ENCODE measurements around the gene CSNK2A2. TPM values are rescaled to one million over a fixed set of nuclear protein-coding genes. Genes with fewer than 3 reads are reported as not detected.

Gene CSNK2A2
- total RNA-seq, 1 donor from 2014 or later: 44.9 TPM

DNA sequence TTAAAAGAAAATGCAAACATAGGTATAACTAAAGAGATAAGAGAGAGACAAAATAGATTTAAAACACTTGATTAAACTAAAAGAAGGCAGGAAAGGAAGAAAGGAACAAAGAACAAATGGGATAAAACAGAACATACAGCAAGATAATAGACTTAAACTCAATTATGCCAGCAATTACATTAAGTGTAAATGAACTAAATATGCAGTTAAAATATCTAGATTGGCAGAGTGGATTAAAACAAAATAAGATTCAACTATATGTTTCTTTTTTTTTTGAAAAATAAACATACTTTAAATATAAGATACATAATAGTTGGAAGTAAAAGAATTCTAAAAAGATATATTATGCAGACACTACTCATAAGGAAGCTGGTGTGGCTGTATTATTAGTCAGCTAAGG is 59.1 kb downstream of the CSNK2A2 start:
- DNase-seq: no peak

DNA sequence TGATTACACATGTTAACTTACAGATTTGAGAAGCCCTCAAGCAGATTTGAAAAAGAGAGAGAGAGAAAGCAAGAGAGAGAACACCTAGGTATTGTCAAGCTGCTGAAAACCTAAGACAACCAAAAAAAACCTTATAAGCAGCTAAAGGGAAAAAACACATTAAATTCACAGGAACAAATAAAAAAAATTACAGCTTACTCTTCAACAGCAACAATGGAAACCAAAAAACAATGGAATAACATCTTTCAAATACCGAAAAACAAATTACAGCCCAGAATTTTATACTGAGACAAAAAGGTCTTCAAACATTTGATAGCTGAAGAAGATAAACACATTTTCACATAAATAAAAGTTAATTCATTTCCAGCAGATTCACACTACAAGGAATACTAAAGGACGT is 60.3 kb downstream of the CSNK2A2 start:
- DNase-seq: no peak

DNA sequence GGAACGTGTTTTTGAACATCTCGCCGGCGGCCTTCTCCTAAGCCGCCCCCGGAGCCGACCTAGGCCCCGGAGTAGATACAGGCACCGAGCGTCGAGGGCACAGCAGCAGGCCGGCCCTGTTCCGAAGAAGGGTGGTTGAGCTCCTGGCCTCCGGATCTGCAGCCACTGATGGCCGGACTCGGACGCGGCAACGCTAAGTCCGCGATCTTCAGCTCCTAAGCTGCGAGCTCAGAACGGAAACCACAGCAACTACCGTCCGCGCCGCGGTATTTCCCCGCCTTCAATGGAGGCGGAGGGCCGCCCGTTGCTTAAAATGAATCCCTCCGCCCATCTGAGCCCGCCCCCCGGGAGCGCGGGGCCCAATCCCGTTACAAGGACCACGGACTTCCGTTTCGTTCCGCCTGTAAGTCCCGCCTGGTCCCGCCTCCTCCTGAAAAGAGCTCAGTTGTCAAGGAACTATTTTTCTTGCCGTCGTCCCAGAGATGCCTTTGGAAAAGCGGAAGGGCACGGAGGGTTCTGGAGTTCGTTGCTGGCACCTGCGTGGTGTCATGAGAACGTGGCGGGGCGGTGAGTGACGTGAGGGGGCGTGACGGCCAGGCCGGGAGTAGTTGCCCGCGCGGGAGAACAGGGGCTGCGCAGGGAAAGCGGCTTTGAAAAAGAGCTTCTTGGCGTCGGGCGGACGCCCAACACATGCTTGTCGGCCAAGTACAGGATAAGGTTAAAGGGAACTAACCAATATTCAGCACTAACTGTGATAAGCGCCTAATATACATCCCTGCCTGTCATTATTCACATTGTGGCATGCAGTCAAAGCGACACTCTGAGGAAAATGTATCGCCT is 68.6 kb downstream of the CSNK2A2 start, which contains the start of gene CFAP20:
CFAP20 (minus strand) TSS at position 285 of the 840 bp plus-strand sequence; CDS start at position 19, 266 bp downstream.
- peak; percentile 99 for DNase-seq

DNA sequence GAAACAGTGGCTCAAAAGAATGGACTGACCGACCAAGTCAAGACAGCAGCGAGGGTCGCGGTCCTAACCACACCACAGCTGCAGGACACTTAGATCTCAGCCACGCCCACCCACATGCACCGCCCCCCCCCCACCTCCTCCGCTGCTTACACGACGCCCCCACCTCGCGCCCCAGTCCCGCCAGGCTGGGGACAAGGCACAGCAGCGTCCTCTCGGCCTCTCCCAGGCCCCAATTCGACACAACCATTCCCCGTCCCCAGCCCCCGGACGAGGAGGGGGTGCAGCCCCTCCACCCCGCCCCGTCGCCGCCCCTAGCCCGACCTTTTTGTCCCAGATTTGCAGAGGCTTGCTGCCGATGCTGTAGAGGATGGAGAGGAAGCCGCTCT is 69.2 kb downstream of the CSNK2A2 start:
- DNase-seq: peak; percentile 59

DNA sequence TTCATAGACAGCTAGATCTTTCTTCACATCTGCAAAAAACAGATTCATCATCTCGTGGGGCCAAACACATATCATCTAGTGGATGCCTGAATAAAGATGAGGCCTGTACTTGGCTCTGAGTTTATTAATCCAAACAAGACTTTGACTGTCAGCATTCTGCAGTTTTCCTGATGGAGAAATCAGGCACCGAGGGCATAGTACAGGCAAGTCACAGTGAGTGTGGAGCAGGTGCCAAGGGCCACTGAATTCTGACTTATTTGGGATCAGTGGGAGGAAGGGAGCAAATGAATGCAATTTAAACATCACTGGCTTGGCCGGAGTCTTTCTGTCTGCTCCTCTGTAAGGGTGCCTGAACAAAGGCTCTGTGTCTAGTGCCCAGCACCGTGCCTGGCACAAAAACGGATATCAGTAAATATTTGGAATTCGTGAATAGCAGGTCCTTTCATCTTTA is 69.7 kb downstream of the CSNK2A2 start:
- peak; percentile 26 for DNase-seq

DNA sequence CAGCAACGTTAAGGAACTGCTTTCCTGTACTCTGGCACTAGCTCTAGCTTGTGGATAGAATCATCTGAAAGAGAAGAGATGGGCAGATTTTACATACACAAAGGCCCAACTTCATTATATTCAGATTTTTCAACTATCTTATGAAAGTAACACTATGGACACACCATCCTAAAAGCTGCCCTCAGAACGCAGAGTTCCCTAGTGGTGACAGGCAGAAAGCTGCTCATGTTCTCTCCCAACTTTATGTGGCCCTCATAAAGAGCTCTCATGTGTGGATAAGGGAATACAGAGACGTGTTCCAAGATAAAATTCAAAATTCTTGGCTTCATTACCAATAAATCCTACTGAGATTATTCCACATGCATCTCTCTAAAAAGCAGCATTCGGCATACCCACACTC is 70.3 kb downstream of the CSNK2A2 start:
- DNase-seq: no peak

DNA sequence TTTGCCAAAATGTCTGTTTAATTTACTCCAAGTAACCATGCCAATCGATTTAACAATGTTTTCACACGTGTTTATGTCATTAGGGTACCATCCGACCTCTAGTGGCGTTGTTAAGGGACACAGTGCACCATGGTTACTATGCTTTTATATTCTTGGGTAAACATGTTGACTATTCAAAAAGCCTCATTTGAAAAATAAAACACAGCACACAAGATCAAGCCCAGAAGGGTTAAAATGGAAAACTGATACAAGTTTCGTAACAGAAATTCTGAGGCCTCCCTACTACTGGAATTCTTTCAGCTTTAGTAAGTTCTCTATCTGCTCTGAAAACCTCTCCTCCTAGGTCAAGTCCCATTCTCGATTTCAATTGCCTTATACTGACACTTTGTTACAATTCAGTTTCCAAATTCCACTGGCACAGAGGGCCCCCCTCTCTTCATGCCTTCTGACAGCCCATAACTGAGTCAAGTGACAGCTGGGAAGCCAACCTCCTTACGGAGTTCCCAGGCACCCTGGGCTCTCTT is 70.8 kb downstream of the CSNK2A2 start:
- peak; percentile 76 for DNase-seq

DNA sequence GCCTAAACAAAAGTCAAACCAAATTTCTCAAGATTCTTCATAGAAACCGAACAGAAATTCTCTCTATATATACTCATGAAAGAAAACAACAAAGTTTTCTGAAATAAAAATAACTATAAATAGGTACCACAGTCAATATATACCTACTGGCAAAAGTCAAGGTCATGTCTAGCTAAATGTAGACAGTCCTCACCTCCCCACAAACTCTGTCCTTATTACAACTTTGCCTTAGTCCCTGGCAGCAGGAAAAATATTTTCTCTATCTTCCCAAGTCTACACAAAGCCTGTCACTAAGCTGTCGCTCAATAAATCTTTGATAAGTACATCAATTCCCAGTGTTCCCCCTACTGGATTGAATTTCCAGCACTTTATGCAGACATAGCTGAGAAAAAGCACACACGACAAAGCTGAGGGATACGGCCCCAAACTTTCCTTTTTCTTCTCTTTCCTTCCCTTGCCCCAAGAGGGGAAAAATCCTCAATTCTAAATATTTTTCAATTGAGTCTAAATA is 71.4 kb downstream of the CSNK2A2 start:
- no peak for DNase-seq

DNA sequence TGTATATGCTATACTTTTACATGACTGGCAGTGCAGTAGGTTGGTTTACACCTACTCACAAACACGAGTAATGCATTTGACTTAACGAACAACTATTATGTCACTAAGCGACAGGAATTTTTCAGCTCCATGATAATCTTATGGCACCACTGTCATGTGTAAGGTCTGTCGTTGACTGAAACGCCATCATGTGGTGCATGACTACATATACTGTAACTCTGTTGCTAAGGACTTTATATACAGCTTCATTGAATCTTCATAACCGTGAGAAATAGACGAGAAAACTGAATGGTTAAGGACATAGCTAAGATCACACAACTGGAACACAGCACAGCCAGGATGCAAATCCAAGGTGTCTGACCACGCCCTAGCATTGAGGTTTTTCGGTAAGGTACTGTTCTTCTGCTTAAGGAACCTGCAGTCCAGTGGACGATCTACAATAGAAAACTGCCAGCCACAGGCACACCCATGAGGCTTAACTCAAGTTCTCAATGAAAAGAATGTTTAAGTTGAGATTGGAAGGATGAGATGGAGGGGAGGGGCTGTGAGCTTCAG is 72.0 kb downstream of the CSNK2A2 start:
- DNase-seq: no peak

DNA sequence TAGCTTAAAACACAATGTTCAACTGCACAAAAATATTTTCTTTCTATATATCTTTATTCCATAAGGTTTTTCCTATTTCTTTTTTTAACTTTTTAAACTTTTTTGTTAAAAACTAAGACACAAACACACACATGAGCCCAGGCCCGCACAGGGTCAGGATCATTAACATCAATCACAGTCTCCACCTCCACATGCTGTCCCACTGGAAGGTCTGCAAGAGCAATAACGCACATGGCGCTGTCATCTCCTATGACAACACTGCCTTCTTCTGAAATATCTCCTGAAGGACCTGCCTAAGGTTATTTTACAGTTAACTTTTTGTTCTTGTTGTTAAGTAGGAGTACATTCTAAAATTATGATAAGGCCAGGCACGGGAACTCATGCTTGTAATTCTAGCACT is 72.9 kb downstream of the CSNK2A2 start:
- DNase-seq: no peak

DNA sequence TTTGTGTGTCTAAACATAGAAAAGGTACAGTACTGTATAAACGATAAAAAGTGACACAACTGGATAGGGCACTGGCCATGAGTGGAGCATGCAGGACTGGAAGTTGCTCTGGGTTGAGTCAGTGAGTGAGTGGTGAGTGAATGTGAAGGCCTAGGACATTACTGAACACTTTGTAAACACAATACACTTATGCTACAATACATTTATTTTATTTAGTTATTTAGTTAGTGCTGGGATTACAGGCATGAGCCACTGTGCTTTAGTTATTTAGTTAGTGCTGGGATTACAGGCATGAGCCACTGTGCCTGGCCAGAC is 73.3 kb downstream of the CSNK2A2 start:
- DNase-seq: no peak

DNA sequence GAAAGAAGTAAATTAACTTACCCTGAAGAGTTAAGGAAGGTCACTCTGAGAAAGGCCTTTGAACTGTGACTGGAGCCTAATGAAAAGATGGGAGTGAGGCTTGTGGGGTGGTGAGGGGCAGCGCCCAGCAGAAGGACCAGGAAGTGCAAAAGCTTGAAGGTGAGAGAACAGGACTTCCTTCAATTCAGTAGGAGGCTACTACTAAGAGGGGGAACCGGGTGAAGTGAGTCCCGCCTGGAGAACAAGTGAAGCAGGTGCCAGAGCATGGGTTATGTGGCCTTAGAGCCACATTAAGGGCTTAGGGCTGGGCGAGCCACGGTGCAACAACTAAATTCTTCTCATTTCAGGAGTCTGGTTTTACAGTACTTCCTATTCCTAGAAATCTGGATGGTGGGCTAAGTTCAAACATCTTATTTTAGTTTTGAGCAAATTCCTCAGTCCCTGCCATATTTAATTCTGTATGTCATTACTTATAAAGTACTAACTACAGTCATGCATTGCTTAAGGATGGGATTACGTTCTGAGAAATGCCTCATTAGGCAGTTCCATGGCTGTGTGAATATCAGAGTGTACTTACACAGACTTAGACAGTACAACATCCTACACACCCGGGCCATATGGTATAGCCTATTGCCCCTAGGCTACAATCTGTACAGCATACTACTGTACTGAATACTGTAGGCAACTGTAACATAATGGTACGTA is 73.9 kb downstream of the CSNK2A2 start:
- DNase-seq: no peak

DNA sequence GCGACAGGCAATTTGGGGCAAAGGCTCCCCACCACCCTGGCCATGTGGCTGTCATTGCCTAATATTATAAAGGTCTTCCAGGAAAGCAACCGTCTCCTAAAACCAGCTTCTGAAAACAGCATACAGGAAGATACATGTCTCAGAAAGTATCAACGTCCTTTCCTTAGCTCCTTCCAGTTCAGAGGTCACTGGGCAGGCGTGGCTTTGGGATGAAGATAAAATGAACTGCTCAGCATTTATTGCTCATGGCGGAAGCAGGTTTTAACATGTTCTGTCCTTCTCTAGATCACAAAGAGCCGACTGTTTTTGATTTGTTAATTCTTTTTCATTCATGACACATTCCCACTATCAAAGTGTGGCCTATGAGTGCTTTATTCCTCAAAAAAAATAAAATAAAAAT is 76.8 kb downstream of the CSNK2A2 start:
- no peak for DNase-seq

DNA sequence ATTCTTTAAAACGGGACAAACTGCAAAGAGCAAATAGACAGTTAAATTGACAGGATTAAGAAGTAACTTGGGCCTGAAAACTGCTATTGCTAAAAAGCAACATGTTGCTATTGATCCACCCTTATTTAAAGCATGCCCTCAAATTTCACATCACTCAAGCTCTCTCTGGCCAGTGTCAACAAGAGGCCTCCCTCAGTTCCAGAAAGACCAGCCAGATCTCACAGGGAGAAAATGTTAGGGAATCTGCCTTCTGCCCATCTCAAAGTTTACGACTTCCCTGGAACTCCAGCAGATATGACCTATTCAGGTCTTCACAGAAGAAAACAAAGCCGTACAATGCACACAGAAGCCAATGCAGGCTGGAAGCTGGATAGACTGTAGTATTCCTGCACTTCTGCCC is 77.7 kb downstream of the CSNK2A2 start:
- DNase-seq: no peak

DNA sequence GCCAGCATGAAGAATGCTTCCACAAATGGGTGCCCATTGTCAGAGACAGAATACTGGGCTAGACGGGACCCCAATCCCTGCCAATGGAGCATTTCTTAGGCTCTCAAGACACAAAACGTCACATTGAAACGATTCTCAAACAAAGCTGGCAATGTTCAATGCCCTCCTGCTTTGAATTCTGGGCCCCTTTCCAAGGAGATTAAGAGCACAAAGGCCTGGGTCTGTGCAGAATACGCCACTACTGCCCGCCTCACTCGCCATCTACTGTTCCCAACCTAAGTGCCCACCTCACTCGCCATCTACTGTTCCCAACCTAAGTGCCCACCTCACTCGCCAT is 78.4 kb downstream of the CSNK2A2 start:
- DNase-seq: peak; percentile 89

DNA sequence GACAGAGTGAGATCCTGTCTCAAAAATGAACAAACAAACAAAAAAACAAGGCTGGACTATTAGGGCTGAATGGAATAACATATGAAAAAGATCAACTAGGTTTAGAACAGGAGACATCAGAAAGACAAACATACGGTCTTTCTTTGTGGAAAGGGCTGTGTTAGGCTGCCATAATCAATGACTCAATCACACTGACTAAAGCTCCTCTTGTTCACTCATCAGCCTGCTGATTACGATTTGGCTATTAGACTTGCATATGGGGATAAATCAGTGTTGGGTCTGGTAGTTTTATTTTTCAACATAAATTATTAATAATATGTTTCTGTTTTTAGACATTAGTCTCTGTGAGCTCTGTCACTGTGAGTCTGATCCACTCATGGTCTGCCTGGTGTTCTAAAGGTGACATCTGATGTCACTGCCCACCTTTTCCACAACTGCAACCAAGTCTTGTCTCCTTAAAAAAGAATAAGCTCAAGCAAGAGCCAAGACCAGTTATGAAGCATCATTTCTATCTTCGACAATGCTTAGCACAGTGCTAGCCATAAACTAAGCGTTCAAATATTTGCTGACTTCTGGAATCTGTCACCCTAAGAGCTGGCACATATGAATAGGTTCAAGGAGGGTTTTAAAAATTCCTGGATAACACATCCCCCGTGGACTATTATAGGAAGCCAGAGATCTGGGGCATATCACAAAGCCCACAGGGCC is 79.0 kb downstream of the CSNK2A2 start:
- DNase-seq: no peak

DNA sequence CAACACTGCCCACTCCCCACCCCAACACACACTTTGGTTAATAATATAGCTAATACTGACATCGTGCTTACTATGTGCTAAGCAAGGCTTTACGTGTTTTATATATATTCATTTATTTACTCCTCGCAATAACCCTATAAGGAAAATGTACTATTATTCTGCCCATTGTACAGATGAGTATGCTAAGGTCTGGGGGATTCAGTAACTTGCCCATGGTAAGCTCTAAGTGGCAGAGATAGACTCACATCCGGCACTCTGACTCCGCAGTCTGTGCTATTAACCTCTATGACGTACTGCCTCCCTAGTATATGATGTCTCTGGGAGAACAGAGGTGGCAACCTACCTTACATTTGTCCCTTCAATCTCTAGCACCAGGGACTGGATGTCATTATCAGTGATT is 81.4 kb downstream of the CSNK2A2 start:
- DNase-seq: no peak

DNA sequence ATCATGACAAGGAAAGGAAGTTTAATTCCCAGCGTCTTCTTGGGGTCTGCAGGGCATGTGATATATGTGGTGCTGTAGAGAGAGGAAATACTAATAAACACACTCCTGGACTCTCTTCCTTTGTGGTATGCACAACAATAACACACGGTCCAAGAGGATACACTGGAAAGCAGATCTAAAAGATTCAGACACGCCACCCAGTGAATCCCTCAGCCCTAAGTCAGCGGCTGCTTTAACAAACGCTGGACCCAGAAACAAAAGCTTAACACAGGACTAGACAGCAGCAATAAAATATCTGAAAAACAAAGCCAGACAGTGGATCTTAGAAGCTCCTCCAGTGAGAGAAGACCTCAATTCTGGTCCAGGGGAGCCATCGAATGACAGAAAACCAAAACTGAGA is 81.8 kb downstream of the CSNK2A2 start:
- DNase-seq: no peak

DNA sequence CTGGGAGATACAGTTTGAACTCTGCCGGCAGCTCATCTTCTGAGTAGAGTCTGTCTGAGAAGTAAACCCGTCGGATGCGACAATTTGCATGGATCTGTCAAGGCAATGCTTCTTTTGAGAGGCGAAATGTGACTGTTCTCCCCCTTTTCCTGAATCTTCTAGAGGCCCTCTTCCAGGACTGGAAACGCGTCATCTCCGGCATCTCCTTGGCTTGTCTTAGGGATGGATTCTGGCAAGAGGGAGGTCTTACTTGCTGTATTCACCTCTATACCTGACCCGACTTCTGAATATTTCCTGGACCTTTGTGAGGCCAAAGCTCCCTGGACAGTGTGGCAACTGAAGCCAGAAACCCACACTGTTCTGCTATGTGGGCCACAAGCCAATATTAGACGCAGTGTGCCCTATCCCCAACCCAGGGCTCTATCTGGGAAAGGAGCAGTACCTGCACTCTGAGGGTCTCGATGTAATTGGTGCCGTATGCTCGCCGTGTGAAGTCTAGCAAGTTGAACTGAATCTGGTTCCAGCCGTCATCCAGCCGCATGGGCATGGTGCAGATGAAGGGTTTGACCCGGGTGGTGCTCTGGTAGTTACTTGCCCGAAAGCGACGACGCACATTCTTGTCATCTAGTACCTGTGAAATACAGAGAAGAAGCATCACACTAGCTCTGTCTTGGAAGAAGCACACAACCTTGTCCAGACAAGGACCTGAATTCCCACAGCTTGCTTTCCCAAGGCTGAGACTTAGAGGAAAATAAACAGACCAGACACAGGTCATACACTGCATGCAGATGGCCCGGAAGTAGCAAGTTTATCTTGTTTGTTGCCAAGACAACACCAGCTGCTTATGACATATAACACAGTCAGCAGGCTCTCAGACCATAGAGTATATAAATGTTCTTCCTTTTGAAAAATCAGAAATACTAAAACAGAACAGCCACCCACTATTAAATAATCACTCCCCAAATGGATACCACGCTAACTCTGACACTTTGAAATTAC is 82.8 kb downstream of the CSNK2A2 start:
- DNase-seq: peak; percentile 59

DNA sequence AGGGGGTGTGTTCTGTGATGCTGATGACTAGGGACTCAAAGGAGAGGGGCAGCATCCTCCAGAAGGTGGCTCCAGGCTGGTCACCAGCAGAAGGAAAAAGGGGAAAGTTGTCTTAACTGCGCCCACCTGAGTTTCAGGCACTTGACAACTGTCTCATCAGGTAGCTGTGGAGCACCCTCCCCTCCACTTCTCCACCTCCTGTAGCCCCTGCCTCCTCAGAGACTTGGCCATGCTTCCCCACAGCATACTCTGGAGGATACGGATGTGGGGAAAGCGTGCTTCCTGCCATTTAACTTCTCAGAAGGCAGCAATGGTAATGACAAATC is 86.6 kb downstream of the CSNK2A2 start:
- no peak for DNase-seq

DNA sequence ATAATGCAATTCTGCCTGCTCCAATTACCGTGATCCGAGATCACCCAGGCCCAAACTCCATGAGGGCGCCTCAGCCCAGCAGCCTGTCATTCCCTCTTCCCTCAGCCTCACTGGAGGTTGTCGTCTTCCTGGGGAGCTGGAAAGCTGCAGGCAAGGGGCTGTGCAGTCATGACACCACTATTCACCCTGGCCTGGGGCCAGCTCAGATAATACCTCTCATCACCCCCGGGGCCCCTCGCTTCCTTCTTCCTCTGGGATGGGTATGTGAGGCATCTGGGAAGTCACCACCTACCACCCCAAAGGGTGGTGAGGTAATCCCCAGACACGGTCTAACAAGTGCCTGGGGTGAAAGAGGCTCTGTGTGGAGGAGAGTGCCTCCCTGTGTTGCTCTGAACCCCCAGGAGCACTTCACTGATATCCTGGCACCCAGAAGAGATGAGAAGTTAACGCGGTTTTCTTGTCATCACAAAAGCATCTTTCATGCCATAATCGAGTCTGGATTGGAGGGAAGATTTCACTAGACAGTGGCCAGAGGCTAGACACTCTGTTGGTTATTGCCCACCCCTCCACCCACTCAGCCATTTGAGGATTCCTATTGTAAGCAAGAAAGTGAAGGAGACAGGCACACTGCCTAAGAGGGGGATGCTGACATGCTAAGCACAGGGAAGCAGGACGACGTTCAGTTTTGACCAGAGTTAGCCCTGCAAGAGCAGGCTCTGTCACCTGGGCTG is 87.2 kb downstream of the CSNK2A2 start:
- peak; percentile 43 for DNase-seq
